Measurements from ENCODE around the gene DSCAM.
A peak's percentile ranks its signal among the peaks of the same experiment; 100 is the strongest.

- TF ChIP-seq, protein P1, sequence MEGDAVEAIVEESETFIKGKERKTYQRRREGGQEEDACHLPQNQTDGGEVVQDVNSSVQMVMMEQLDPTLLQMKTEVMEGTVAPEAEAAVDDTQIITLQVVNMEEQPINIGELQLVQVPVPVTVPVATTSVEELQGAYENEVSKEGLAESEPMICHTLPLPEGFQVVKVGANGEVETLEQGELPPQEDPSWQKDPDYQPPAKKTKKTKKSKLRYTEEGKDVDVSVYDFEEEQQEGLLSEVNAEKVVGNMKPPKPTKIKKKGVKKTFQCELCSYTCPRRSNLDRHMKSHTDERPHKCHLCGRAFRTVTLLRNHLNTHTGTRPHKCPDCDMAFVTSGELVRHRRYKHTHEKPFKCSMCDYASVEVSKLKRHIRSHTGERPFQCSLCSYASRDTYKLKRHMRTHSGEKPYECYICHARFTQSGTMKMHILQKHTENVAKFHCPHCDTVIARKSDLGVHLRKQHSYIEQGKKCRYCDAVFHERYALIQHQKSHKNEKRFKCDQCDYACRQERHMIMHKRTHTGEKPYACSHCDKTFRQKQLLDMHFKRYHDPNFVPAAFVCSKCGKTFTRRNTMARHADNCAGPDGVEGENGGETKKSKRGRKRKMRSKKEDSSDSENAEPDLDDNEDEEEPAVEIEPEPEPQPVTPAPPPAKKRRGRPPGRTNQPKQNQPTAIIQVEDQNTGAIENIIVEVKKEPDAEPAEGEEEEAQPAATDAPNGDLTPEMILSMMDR (IDR thresholded peaks at IDR 0.05), result peak in 2 of 3 experiments; percentile 23 to 66
- TF ChIP-seq POLR2A (IDR thresholded peaks at IDR 0.05) (no peak), POLR2AphosphoS5 (IDR thresholded peaks at IDR 0.05; ENCODE audit: insufficient read depth in 1 of 2, low read depth in 1 of 2) (no peak)
These were observed 460.6 kb downstream of the DSCAM start for GRCh38 chr21:40386294-40386911.

Data from vagina (tissue), 2 donors.